PC-3 (cell line): ENCODE measurements around the gene TNFRSF4.

Experiments
- EZH2phosphoT487 ChIP-seq: fragments of 300-600 bp; sonication (generic); IDR thresholded peaks from 2 replicates; pipeline ENCODE4 v1.6.1; 2018; ENCODE audit warnings: mild to moderate bottlenecking, antibody characterized with exemption, low read length, borderline replicate concordance
- TF ChIP-seq, protein P1 (sequence below): fragments of 300-600 bp; sonication (generic); conservative IDR thresholded peaks from 2 replicates; pipeline ENCODE4 v1.5.1; 2017; ENCODE audit warnings: antibody characterized with exemption, low read depth, mild to moderate bottlenecking, low read length

DNA sequence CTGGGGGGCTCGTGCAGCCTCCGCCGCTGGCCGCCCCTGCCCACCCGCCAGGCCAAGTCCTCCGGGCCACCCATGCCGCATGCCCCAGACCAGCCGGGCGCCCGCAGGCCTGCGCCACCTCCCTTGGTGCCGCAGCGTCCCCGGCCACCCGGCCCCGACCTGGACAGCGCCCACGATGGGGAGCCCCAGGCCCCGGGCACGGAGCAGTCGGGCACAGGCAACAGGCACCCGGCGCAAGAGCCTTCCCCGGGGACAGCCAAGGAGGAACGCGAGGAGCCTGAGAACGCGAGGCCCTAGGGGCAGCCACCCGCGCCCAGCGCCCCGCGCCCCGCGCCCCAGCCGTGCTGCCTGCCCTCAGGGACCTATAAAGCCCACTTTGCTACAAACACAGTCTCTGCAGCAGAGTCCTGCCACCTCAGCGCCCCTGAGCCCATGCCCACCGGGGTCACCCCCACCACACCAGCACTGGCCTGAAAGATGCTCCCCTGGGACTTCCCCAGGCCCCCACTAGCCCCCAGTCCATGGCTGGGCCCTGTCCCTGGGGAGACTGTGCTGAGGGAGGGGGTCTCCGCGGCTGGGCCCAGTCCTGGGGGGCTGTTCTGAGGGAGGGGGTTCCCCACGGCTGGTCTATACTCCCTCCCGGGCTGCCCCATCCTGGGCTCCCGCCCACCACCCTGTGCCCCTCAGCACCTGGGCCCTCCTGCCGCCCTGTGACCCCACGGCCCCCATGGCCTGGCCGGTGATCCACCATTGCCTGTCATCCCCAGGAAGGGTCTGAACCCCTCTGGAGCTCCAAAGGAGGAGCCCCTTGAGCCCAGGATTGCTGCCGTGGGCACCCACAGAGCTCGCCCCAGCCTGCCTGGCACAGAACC, 16.2 kb downstream of the TNFRSF4 start:
- TF ChIP-seq, protein P1, sequence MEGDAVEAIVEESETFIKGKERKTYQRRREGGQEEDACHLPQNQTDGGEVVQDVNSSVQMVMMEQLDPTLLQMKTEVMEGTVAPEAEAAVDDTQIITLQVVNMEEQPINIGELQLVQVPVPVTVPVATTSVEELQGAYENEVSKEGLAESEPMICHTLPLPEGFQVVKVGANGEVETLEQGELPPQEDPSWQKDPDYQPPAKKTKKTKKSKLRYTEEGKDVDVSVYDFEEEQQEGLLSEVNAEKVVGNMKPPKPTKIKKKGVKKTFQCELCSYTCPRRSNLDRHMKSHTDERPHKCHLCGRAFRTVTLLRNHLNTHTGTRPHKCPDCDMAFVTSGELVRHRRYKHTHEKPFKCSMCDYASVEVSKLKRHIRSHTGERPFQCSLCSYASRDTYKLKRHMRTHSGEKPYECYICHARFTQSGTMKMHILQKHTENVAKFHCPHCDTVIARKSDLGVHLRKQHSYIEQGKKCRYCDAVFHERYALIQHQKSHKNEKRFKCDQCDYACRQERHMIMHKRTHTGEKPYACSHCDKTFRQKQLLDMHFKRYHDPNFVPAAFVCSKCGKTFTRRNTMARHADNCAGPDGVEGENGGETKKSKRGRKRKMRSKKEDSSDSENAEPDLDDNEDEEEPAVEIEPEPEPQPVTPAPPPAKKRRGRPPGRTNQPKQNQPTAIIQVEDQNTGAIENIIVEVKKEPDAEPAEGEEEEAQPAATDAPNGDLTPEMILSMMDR, result no peak
- no peak for TF ChIP-seq EZH2phosphoT487
